Smooth muscle cell (in vitro differentiated cells): Measurements from ENCODE around the gene UGT1A4. TPM values are rescaled to one million over a fixed set of nuclear protein-coding genes. Genes with fewer than 3 reads are reported as not detected.

Source experiments
- DNase-seq: peaks from one replicate; lab custom pipeline; 2025; ENCODE audit not compliant: unreplicated experiment; lab: John Stamatoyannopoulos, UW
- H2AFZ ChIP-seq: fragments of 200-600 bp; sonication (generic); 2 replicates; pipeline ENCODE4 v1.6.0; 2016; ENCODE audit warnings: antibody characterized with exemption, low read depth, mild to moderate bottlenecking
- H3F3A ChIP-seq: fragments of 200-600 bp; sonication (generic); 2 replicates; pipeline ENCODE4 v1.6.0; 2017; ENCODE audit warnings: antibody characterized with exemption, low read depth
- H3K27ac ChIP-seq: fragments of 200-600 bp; sonication (generic); 2 replicates; pipeline ENCODE4 v1.5.1; 2016; ENCODE audit warnings: low read depth, mild to moderate bottlenecking
- H3K27me3 ChIP-seq: fragments of 200-600 bp; sonication (generic); 2 replicates; pipeline ENCODE4 v1.6.1; 2016; ENCODE audit warnings: low read depth, mild to moderate bottlenecking
- H3K36me3 ChIP-seq: fragments of 200-600 bp; sonication (generic); 2 replicates; pipeline ENCODE4 v1.5.1; 2016; ENCODE audit warnings: low read depth
- H3K4me1 ChIP-seq: fragments of 200-600 bp; sonication (generic); 2 replicates; pipeline ENCODE4 v1.5.1; 2016; ENCODE audit warnings: low read depth
- H3K4me2 ChIP-seq: fragments of 200-600 bp; sonication (generic); 2 replicates; pipeline ENCODE4 v1.6.0; 2016; ENCODE audit warnings: mild to moderate bottlenecking
- H3K4me3 ChIP-seq: fragments of 200-600 bp; sonication (generic); 2 replicates; pipeline ENCODE4 v1.5.1; 2016; ENCODE audit warnings: mild to moderate bottlenecking
- H3K79me2 ChIP-seq: fragments of 200-600 bp; sonication (generic); 2 replicates; pipeline ENCODE4 v1.6.0; 2016; ENCODE audit warnings: low read depth, mild to moderate bottlenecking
- H3K9ac ChIP-seq: fragments of 200-600 bp; sonication (generic); 2 replicates; pipeline ENCODE4 v1.6.0; 2016; ENCODE audit warnings: low read depth
- H3K9me3 ChIP-seq: fragments of 200-600 bp; sonication (generic); replicated peaks from 2 replicates; pipeline ENCODE4 v1.5.1; 2016; ENCODE audit warnings: low read depth
- H4K20me1 ChIP-seq: fragments of 200-600 bp; sonication (generic); 2 replicates; pipeline ENCODE4 v1.6.0; 2016; ENCODE audit warnings: low read depth
- CTCF ChIP-seq: fragments of 200-600 bp; sonication (generic); IDR thresholded peaks from 2 replicates; pipeline ENCODE4 v1.5.1; 2017; ENCODE audit warnings: borderline replicate concordance, mild to moderate bottlenecking, antibody characterized with exemption; ENCODE audit not compliant: insufficient read depth, poor library complexity, severe bottlenecking
- WGBS: methylation state at CpG from one replicate; pipeline ENCODE4 v1.1.7; 2016; ENCODE audit warnings: low lambda C conversion rate; 5-methylcytosine and 5-hydroxymethylcytosine counted together
- polyA plus RNA-seq: library from polyadenylated mRNA; unstranded; fragments of >200 nt; fragmentation: Nextera tagmentation; extraction: Ambion mirVana; gene quantifications from 2 replicates; pipeline ENCODE4 v1.2.1, GENCODE V29; 2016
- total RNA-seq: library from RNA; depleted of rRNA; stranded (reverse); fragments of >200 nt; gene quantifications from 2 replicates; pipeline ENCODE4 v1.2.3, GENCODE V29; 2014

The UGT1A4 gene
- total and polyA plus RNA-seq, 2 experiments from 2014 or later: not detected

GRCh38 chr2:233756429-233757081 lies 38.0 kb downstream of the UGT1A4 start:
- WGBS: 85% methylated on average over 7 of the region's 7 CpGs
- H3K79me2 ChIP-seq: no peaks in the 10 kb centered on the region
- no peaks in the 10 kb centered on the region for H3K4me1 ChIP-seq
- H3K9me3 ChIP-seq: no peaks in the 10 kb centered on the region
- no peak overlapping the region for H3K27ac ChIP-seq
- TF ChIP-seq CTCF: no peak
- no peaks in the 10 kb centered on the region for H3K27me3 ChIP-seq
- no peak overlapping the region for H2AFZ ChIP-seq
- no peak overlapping the region for H3K4me3 ChIP-seq
- no peak for DNase-seq
- no peaks in the 10 kb centered on the region for H3K36me3 ChIP-seq
- no peaks in the 10 kb centered on the region for H4K20me1 ChIP-seq
- no peak overlapping the region for H3K4me2 ChIP-seq
- H3K9ac ChIP-seq: no peak overlapping the region
- H3F3A ChIP-seq: no peaks in the 10 kb centered on the region

GRCh38 chr2:233758141-233758540 lies 39.6 kb downstream of the UGT1A4 start:
- no peak overlapping the region for H3K4me2 ChIP-seq
- TF ChIP-seq CTCF: no peak
- no peak overlapping the region for H2AFZ ChIP-seq
- DNase-seq: no peak
- no peaks in the 10 kb centered on the region for H3F3A ChIP-seq
- no peak overlapping the region for H3K9ac ChIP-seq
- H3K27ac ChIP-seq: no peak overlapping the region
- H3K27me3 ChIP-seq: no peaks in the 10 kb centered on the region
- H3K9me3 ChIP-seq: no peaks in the 10 kb centered on the region
- no peaks in the 10 kb centered on the region for H3K36me3 ChIP-seq
- H3K4me3 ChIP-seq: no peak overlapping the region
- no peaks in the 10 kb centered on the region for H3K4me1 ChIP-seq
- H4K20me1 ChIP-seq: no peaks in the 10 kb centered on the region
- no peaks in the 10 kb centered on the region for H3K79me2 ChIP-seq

- H3K4me1 ChIP-seq: no peaks in the 10 kb centered on the region
- H2AFZ ChIP-seq: no peak overlapping the region
- no peaks in the 10 kb centered on the region for H3K27me3 ChIP-seq
- no peaks in the 10 kb centered on the region for H3K36me3 ChIP-seq
- no peak overlapping the region for H3K27ac ChIP-seq
- H3K9me3 ChIP-seq: no peaks in the 10 kb centered on the region
- H3F3A ChIP-seq: no peaks in the 10 kb centered on the region
- 92% methylated on average over 2 of the region's 2 CpGs for WGBS
- H4K20me1 ChIP-seq: no peaks in the 10 kb centered on the region
- H3K4me2 ChIP-seq: no peak overlapping the region
- no peaks in the 10 kb centered on the region for H3K79me2 ChIP-seq
- DNase-seq: no peak
- no peak overlapping the region for H3K4me3 ChIP-seq
- H3K9ac ChIP-seq: no peak overlapping the region
- no peak for TF ChIP-seq CTCF
Measured at GRCh38 chr2:233758849-233759248, 40.3 kb downstream of the UGT1A4 start.

- Histone ChIP-seq H3K27ac (no peak within 1 kb of the TSS), H4K20me1 (no peaks in the 10 kb centered on the region), H3F3A (no peaks in the 10 kb centered on the region), H3K36me3 (no peaks in the 10 kb centered on the region), H3K4me1 (no peaks in the 10 kb centered on the region), H3K4me2 (no peak within 1 kb of the TSS), H2AFZ (no peak within 1 kb of the TSS), H3K9me3 (no peaks in the 10 kb centered on the region), H3K79me2 (no peaks in the 10 kb centered on the region), H3K27me3 (no peaks in the 10 kb centered on the region), H3K4me3 (no peak within 1 kb of the TSS), H3K9ac (no peak within 1 kb of the TSS)
- no peak for DNase-seq
- 94% methylated on average over 6 of the region's 6 CpGs for WGBS
- no peak for TF ChIP-seq CTCF
Measured at GRCh38 chr2:233760043-233760442, 41.5 kb downstream of the UGT1A4 start, which contains the start of gene UGT1A1. Gene UGT1A1 (plus strand): TSS chr2:233760270. CDS start chr2:233760288, 18 bp downstream.
